Transverse colon (tissue), 4 donors: ENCODE data around the gene SCG3.

Experiments used
- POLR2A ChIP-seq: fragments of 450-650 bp; IDR thresholded peaks from one replicate; pipeline ENCODE4 v1.6.1; 2016; ENCODE audit warnings: antibody characterized with exemption, mild to moderate bottlenecking, moderate library complexity
- POLR2AphosphoS5 ChIP-seq, 3 donors: sonication (generic); formaldehyde crosslinking; IDR thresholded peaks; one replicate each; pipeline ENCODE4 v1.6.1; 2016; ENCODE audit warnings: antibody characterized with exemption in 3 of 3
- TF ChIP-seq, protein P1 (sequence below), 5 experiments: fragments of 200-600 bp in 3 of 5; fragments of 450-650 bp in 2 of 5; sonication (generic) in 3 of 5; IDR thresholded peaks; 1 replicate in 2 of 5; 2 replicates in 3 of 5; pipeline ENCODE4 v1.5.1; 2016 to 2017; ENCODE audit warnings: antibody characterized with exemption in 5 of 5, inconsistent platforms in 3 of 5, mild to moderate bottlenecking in 2 of 5, moderate library complexity in 1 of 5

DNA sequence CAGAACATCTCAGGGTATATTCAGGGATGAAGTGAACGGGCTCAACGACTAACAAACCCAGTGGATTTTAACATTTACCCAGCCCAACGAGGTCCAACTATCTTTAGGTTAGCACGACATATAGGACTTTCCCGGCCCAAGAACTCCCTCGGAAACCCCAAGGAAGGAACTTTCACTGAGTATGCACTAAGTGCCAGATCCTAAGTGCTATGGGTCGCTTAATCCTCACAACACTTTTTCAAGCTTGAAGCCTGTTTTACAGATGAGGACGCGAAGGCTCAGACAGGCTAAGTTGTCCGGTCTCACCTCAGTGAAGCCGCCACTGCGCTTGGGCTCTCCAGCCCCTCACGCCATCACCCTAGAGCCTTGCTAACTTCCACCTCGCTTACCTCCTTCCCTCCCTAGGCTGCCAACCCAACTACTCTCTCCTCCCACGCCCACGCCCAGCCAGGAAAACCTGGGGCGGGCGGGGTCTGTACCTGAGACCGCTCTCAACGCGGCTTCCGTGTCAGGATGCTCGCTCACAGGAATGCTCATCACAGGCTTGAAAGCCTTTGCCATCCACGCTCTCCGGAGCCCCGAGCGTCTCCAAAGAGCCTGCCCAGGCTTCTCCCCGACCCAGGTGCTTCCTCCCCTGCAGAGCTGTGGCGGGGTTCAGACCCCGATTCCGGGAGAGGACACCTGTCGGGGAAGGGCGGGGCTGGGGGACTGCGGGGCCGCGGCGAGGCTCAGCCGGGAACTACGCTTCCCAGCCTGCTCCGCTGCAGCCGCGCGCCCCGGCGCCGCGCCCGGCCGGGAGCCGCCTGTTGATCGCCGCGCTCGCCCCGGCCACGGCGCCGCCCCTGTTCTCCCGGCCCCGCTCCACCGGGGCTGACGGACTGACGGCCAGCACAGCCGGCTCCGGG is 69.7 kb downstream of the SCG3 start, which contains the start of gene TMOD2:
- TF ChIP-seq, protein P1, sequence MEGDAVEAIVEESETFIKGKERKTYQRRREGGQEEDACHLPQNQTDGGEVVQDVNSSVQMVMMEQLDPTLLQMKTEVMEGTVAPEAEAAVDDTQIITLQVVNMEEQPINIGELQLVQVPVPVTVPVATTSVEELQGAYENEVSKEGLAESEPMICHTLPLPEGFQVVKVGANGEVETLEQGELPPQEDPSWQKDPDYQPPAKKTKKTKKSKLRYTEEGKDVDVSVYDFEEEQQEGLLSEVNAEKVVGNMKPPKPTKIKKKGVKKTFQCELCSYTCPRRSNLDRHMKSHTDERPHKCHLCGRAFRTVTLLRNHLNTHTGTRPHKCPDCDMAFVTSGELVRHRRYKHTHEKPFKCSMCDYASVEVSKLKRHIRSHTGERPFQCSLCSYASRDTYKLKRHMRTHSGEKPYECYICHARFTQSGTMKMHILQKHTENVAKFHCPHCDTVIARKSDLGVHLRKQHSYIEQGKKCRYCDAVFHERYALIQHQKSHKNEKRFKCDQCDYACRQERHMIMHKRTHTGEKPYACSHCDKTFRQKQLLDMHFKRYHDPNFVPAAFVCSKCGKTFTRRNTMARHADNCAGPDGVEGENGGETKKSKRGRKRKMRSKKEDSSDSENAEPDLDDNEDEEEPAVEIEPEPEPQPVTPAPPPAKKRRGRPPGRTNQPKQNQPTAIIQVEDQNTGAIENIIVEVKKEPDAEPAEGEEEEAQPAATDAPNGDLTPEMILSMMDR (IDR thresholded peaks at IDR 0.05) = no peak
- TF ChIP-seq POLR2A = no peak
- TF ChIP-seq POLR2AphosphoS5 (IDR thresholded peaks at IDR 0.05) = no peak
